Fibroblast of lung (primary cell): ENCODE results near the gene PIGX. TPM values are rescaled to one million over a fixed set of nuclear protein-coding genes. Genes with fewer than 3 reads are reported as not detected.
A peak's percentile ranks its signal among the peaks of the same experiment; 100 is the strongest.

Source experiments
- DNase-seq, 2 donors: peaks; one replicate each; pipeline versions ENCODE4 v3.0.0 to v3.0.0-alpha.2; 2010; ENCODE audit warnings: low read depth in 2 of 2
- H2AFZ ChIP-seq: 2 replicates; pipeline ENCODE4 v1.5.1; 2012; ENCODE audit warnings: low read length, control low read depth, inconsistent platforms
- H3K27ac ChIP-seq: 2 replicates; pipeline ENCODE4 v1.5.1; 2011; ENCODE audit warnings: low read length, control low read depth; ENCODE audit not compliant: insufficient read depth
- H3K27me3 ChIP-seq: 2 replicates; pipeline ENCODE4 v1.5.1; 2011; ENCODE audit warnings: mild to moderate bottlenecking, low read length; ENCODE audit not compliant: control insufficient read depth, insufficient read depth
- H3K36me3 ChIP-seq: 2 replicates; pipeline ENCODE4 v1.5.1; 2011; ENCODE audit warnings: low read length; ENCODE audit not compliant: control insufficient read depth, insufficient read depth
- H3K4me1 ChIP-seq: 2 replicates; pipeline ENCODE4 v1.5.1; 2011; ENCODE audit warnings: low read length; ENCODE audit not compliant: control insufficient read depth, insufficient read depth; ENCODE audit errors: extremely low read depth
- H3K4me2 ChIP-seq: 2 replicates; pipeline ENCODE4 v1.5.1; 2011; ENCODE audit warnings: low read length, control low read depth; ENCODE audit not compliant: insufficient read depth; ENCODE audit errors: extremely low read depth
- H3K4me3 ChIP-seq, 4 experiments: fragments of 200-600 bp in 1 of 4; sonication (generic) in 1 of 4; replicated peaks in 1 of 4; 2 replicates each; pipeline ENCODE4 v1.5.1; 2011 to 2016; ENCODE audit warnings: low read length in 4 of 4, low read depth in 3 of 4, mild to moderate bottlenecking in 3 of 4, control low read depth in 2 of 4, inconsistent platforms in 1 of 4, mixed read lengths in 1 of 4; ENCODE audit not compliant: insufficient read depth in 1 of 4; ENCODE audit errors: control extremely low read depth in 1 of 4
- H3K79me2 ChIP-seq: 2 replicates; pipeline ENCODE4 v1.5.1; 2012; ENCODE audit warnings: mild to moderate bottlenecking, low read length, inconsistent platforms; ENCODE audit not compliant: control insufficient read depth, insufficient read depth
- H3K9ac ChIP-seq: 2 replicates; pipeline ENCODE4 v1.5.1; 2011; ENCODE audit warnings: mild to moderate bottlenecking, low read length, control low read depth; ENCODE audit not compliant: insufficient read depth
- H3K9me3 ChIP-seq: 2 replicates; pipeline ENCODE4 v1.5.1; 2012; ENCODE audit warnings: low read depth, low read length; ENCODE audit not compliant: control insufficient read depth, insufficient read depth
- H4K20me1 ChIP-seq: 2 replicates; pipeline ENCODE4 v1.5.1; 2011; ENCODE audit warnings: low read length; ENCODE audit not compliant: control insufficient read depth, insufficient read depth; ENCODE audit errors: extremely low read depth
- EZH2 ChIP-seq: IDR thresholded peaks from 2 replicates; pipeline ENCODE4 v1.5.1; 2012; ENCODE audit warnings: low read length, control low read depth, mild to moderate bottlenecking; ENCODE audit errors: missing control alignments
- polyA plus RNA-seq, 2 donors: library from polyadenylated mRNA; depleted of rRNA in 1 of 2; stranded (reverse) in 1 of 2; unstranded in 1 of 2; fragments of >200 nt; gene quantifications; 2 replicates each; pipeline ENCODE4 v1.2.1, GENCODE V29; 2011 to 2012; ENCODE audit warnings: missing spikeins in 1 of 2
- total RNA-seq: library from RNA; depleted of rRNA; stranded (reverse); fragments of >200 nt; gene quantifications from 2 replicates; pipeline ENCODE4 v1.2.1, GENCODE V29; 2014
- TF ChIP-seq, protein P1 (sequence below), 2 donors: IDR thresholded peaks in 1 of 2; conservative IDR thresholded peaks in 1 of 2; 1 replicate in 1 of 2; 2 replicates in 1 of 2; pipeline ENCODE4 v1.5.1; 2011 to 2012; ENCODE audit warnings: low read length in 2 of 2, control low read depth in 1 of 2, inconsistent platforms in 1 of 2, low read depth in 1 of 2, mild to moderate bottlenecking in 1 of 2

The PIGX gene
- total and polyA plus RNA-seq, 2 donors (not counting 1 experiment from before 2014, with no cell fraction given): 10.7 to 17.0 TPM

- H3K27ac ChIP-seq: no peak overlapping the region
- H3K79me2 ChIP-seq: no peaks in the 10 kb centered on the region
- no peaks in the 10 kb centered on the region for H4K20me1 ChIP-seq
- no peak for DNase-seq
- no peaks in the 10 kb centered on the region for H3K27me3 ChIP-seq
- no peaks in the 10 kb centered on the region for H3K9me3 ChIP-seq
- no peaks in the 10 kb centered on the region for H3K4me1 ChIP-seq
- no peaks in the 10 kb centered on the region for H3K36me3 ChIP-seq
- H2AFZ ChIP-seq: no peak overlapping the region
- no peak for TF ChIP-seq EZH2
- TF ChIP-seq, protein P1, sequence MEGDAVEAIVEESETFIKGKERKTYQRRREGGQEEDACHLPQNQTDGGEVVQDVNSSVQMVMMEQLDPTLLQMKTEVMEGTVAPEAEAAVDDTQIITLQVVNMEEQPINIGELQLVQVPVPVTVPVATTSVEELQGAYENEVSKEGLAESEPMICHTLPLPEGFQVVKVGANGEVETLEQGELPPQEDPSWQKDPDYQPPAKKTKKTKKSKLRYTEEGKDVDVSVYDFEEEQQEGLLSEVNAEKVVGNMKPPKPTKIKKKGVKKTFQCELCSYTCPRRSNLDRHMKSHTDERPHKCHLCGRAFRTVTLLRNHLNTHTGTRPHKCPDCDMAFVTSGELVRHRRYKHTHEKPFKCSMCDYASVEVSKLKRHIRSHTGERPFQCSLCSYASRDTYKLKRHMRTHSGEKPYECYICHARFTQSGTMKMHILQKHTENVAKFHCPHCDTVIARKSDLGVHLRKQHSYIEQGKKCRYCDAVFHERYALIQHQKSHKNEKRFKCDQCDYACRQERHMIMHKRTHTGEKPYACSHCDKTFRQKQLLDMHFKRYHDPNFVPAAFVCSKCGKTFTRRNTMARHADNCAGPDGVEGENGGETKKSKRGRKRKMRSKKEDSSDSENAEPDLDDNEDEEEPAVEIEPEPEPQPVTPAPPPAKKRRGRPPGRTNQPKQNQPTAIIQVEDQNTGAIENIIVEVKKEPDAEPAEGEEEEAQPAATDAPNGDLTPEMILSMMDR (conservative IDR thresholded peaks at IDR 0.05 in 1 of 2, IDR thresholded peaks at IDR 0.05 in 1 of 2; ENCODE audit: low read depth in 1 of 2, low read length in 2 of 2): no peak
- no peak overlapping the region for H3K4me2 ChIP-seq
- H3K9ac ChIP-seq: no peak overlapping the region
- no peak overlapping the region for H3K4me3 ChIP-seq
Measured at GRCh38 chr3:196689941-196690660, 22.1 kb upstream of the PIGX start.

DNA sequence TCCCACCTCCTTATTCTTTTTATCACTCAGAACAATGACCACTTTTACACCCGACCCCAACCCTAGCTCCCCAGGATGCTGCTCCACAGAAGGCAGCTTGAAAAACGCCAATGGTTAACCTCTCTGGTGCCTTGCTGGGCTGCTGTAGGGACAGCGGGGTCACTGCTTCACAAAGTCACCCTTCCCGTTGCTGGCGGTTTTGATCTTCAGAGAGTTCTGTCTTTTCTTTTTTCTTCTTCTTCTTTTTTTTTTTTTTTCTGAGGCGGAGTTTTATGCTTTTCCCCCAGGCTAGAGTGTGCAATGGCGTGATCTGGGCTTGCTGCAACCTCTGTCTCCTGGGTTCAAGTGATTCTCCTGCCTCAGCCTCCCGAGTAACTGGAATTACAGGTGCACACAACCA lies 20.8 kb upstream of the PIGX start:
- H3K9ac ChIP-seq: no peak overlapping the region
- DNase-seq: no peak
- no peaks in the 10 kb centered on the region for H3K36me3 ChIP-seq
- no peak for TF ChIP-seq EZH2
- TF ChIP-seq, protein P1 (conservative IDR thresholded peaks at IDR 0.05 in 1 of 2, IDR thresholded peaks at IDR 0.05 in 1 of 2; ENCODE audit: low read depth in 1 of 2, low read length in 2 of 2): no peak
- no peak overlapping the region for H3K4me2 ChIP-seq
- H3K9me3 ChIP-seq: no peaks in the 10 kb centered on the region
- no peaks in the 10 kb centered on the region for H3K4me1 ChIP-seq
- no peak overlapping the region for H3K4me3 ChIP-seq
- H3K27ac ChIP-seq: no peak overlapping the region
- H4K20me1 ChIP-seq: no peaks in the 10 kb centered on the region
- H2AFZ ChIP-seq: no peak overlapping the region
- no peaks in the 10 kb centered on the region for H3K79me2 ChIP-seq
- no peaks in the 10 kb centered on the region for H3K27me3 ChIP-seq

DNA sequence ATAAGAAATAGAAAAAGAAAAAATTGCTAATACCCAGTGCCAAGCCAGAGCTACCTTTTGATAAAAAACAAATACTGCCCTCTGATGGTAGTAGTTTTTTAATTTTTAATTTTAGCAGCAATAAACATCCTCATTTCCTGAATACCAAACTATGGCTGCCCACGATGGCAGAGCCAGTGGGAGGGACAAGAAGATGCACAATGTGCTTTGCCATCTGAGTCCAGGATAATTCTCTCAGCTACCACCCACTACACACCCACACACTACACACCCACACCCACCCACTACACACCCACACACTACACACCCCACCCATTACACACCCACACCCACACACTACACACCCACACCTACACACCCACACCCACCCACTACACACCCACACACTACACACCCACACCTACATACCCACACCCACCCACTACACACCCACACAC lies 18.0 kb upstream of the PIGX start:
- Histone ChIP-seq H3K9ac (no peak overlapping the region), H3K4me2 (no peak overlapping the region), H3K79me2 (no peaks in the 10 kb centered on the region), H3K27me3 (no peaks in the 10 kb centered on the region), H4K20me1 (no peaks in the 10 kb centered on the region), H3K9me3 (no peaks in the 10 kb centered on the region), H3K4me1 (no peaks in the 10 kb centered on the region), H3K4me3 (no peak overlapping the region), H3K36me3 (no peaks in the 10 kb centered on the region), H3K27ac (no peak overlapping the region), H2AFZ (no peak overlapping the region)
- TF ChIP-seq, protein P1 (conservative IDR thresholded peaks at IDR 0.05 in 1 of 2, IDR thresholded peaks at IDR 0.05 in 1 of 2; ENCODE audit: low read depth in 1 of 2, low read length in 2 of 2): peak in 1 of 2 donors; percentile 12
- no peak for TF ChIP-seq EZH2
- peak; percentile 5 to 24 for DNase-seq
